Endodermal cell (in vitro differentiated cells): ENCODE data around the gene PDE4D. TPM values are rescaled to one million over a fixed set of nuclear protein-coding genes. Genes with fewer than 3 reads are reported as not detected.

ENCODE experiments used
- DNase-seq: peaks from one replicate; pipeline ENCODE4 v3.0.0-alpha.2; 2017
- H3K27ac ChIP-seq: 2 replicates; pipeline ENCODE4 v1.5.1; 2013; ENCODE audit warnings: mild to moderate bottlenecking, low read depth, low read length, moderate library complexity
- H3K27me3 ChIP-seq: 2 replicates; pipeline ENCODE4 v1.6.1; 2013; ENCODE audit warnings: mild to moderate bottlenecking, low read length, moderate library complexity; ENCODE audit not compliant: insufficient read depth, control insufficient read depth, poor library complexity, severe bottlenecking
- H3K36me3 ChIP-seq: 2 replicates; pipeline ENCODE4 v1.7.0; 2013; ENCODE audit warnings: mild to moderate bottlenecking, low read length, moderate library complexity; ENCODE audit not compliant: control insufficient read depth, insufficient read depth
- H3K4me1 ChIP-seq: one replicate; pipeline ENCODE4 v1.7.0; 2013; ENCODE audit warnings: low read length; ENCODE audit not compliant: control insufficient read depth, insufficient read depth
- H3K4me3 ChIP-seq: 2 replicates; pipeline ENCODE4 v1.5.1; 2013; ENCODE audit warnings: mild to moderate bottlenecking, low read length, moderate library complexity
- H3K9ac ChIP-seq: 2 replicates; pipeline ENCODE4 v1.6.1; 2013; ENCODE audit warnings: mild to moderate bottlenecking, low read length, moderate library complexity; ENCODE audit not compliant: poor library complexity, severe bottlenecking; ENCODE audit errors: extremely low read depth
- H3K9me3 ChIP-seq: 2 replicates; pipeline ENCODE4 v1.6.1; 2013; ENCODE audit warnings: mild to moderate bottlenecking, low read length, moderate library complexity; ENCODE audit not compliant: control insufficient read depth
- H3K27ac Mint-ChIP-seq: 2 replicates; pipeline ENCODE4 v1.8.0; 2020; ENCODE audit warnings: mixed read lengths
- H3K27me3 Mint-ChIP-seq: 2 replicates; pipeline ENCODE4 v1.8.0; 2021; ENCODE audit warnings: mild to moderate bottlenecking, mixed read lengths; ENCODE audit not compliant: insufficient read depth
- H3K36me3 Mint-ChIP-seq: 2 replicates; pipeline ENCODE4 v1.8.0; 2020; ENCODE audit warnings: low read depth, mixed read lengths
- H3K4me1 Mint-ChIP-seq: 2 replicates; pipeline ENCODE4 v1.8.0; 2020; ENCODE audit warnings: mixed read lengths
- H3K4me3 Mint-ChIP-seq: 2 replicates; pipeline ENCODE4 v1.8.0; 2020; ENCODE audit warnings: mild to moderate bottlenecking, moderate library complexity, mixed read lengths
- H3K9me3 Mint-ChIP-seq: 2 replicates; pipeline ENCODE4 v1.8.0; 2020; ENCODE audit warnings: mild to moderate bottlenecking, mixed read lengths
- CTCF ChIP-seq: fragments of 200-600 bp; sonication (generic); conservative IDR thresholded peaks from 2 replicates; pipeline ENCODE4 v1.5.0; 2021; ENCODE audit warnings: antibody characterized with exemption, mild to moderate bottlenecking
- WGBS, 2 experiments: methylation state at CpG; one replicate each; pipeline versions ENCODE4 v1.1.5 to v1.1.7; 2013; ENCODE audit warnings: missing lambda C conversion rate in 2 of 2, mixed read lengths in 1 of 2; ENCODE audit not compliant: insufficient coverage in 1 of 2, insufficient read length in 1 of 2; 5-methylcytosine and 5-hydroxymethylcytosine counted together
- total RNA-seq, 2 donors: library from RNA; stranded (reverse); fragmentation: NEBNext Ultra II Directional in 1 of 2; extraction: Animal tissue kit (Norgen Biotek cat#: 25700) in 1 of 2; gene quantifications; 2 replicates in 1 of 2; 3 replicates in 1 of 2; pipeline ENCODE4 v1.2.1, GENCODE V29; 2021

The PDE4D gene
- total RNA-seq, 2 donors from 2014 or later, result 9.2 to 11.4 TPM

GRCh38 chr5:59366784-59367183 is 526.7 kb downstream of the PDE4D start:
- Mint-ChIP-seq H3K27me3 (peaks cover 2% of the 10 kb centered on the region), H3K27ac (no peak overlapping the region), H3K36me3 (no peaks in the 10 kb centered on the region), H3K9me3 (no peaks in the 10 kb centered on the region), H3K4me3 (no peak overlapping the region), H3K4me1 (peaks cover 12% of the 10 kb centered on the region)
- no peaks in the 10 kb centered on the region for H3K36me3 ChIP-seq
- DNase-seq, result no peak
- no peak overlapping the region for H3K4me3 ChIP-seq
- H3K9ac ChIP-seq, result no peak overlapping the region
- H3K27me3 ChIP-seq, result no peaks in the 10 kb centered on the region
- no peak overlapping the region for H3K27ac ChIP-seq
- 85 to 89% methylated on average over 4 of the region's 4 CpGs for WGBS, 2 experiments
- TF ChIP-seq CTCF, result no peak
- no peaks in the 10 kb centered on the region for H3K9me3 ChIP-seq
- peaks cover 6% of the 10 kb centered on the region for H3K4me1 ChIP-seq

GRCh38 chr5:59362438-59362837 is 531.1 kb downstream of the PDE4D start:
- Mint-ChIP-seq H3K27ac (no peak overlapping the region), H3K4me3 (no peak overlapping the region), H3K9me3 (no peaks in the 10 kb centered on the region), H3K36me3 (no peaks in the 10 kb centered on the region), H3K27me3 (no peaks in the 10 kb centered on the region), H3K4me1 (peaks cover 44% of the 10 kb centered on the region)
- no peak for DNase-seq
- H3K27me3 ChIP-seq, result no peaks in the 10 kb centered on the region
- no peaks in the 10 kb centered on the region for H3K9me3 ChIP-seq
- 83 to 92% methylated on average over 1 to 2 of the region's 2 CpGs for WGBS, 2 experiments
- peaks cover 24% of the 10 kb centered on the region for H3K4me1 ChIP-seq
- no peak overlapping the region for H3K4me3 ChIP-seq
- H3K27ac ChIP-seq, result no peak overlapping the region
- no peak overlapping the region for H3K9ac ChIP-seq
- TF ChIP-seq CTCF, result no peak
- H3K36me3 ChIP-seq, result no peaks in the 10 kb centered on the region

- Mint-ChIP-seq H3K36me3 (no peaks in the 10 kb centered on the region), H3K27me3 (no peaks in the 10 kb centered on the region), H3K9me3 (no peaks in the 10 kb centered on the region), H3K4me1 (peaks cover 54% of the 10 kb centered on the region), H3K27ac (no peak overlapping the region), H3K4me3 (no peak overlapping the region)
- H3K36me3 ChIP-seq, result no peaks in the 10 kb centered on the region
- 95 to 100% methylated on average over 1 of the region's 1 CpG for WGBS, 2 experiments
- no peak overlapping the region for H3K9ac ChIP-seq
- no peaks in the 10 kb centered on the region for H3K9me3 ChIP-seq
- no peaks in the 10 kb centered on the region for H3K27me3 ChIP-seq
- no peak overlapping the region for H3K27ac ChIP-seq
- no peak overlapping the region for H3K4me3 ChIP-seq
- no peak for DNase-seq
- H3K4me1 ChIP-seq, result peaks cover 24% of the 10 kb centered on the region
- no peak for TF ChIP-seq CTCF
Measured at GRCh38 chr5:59361454-59361853, 532.1 kb downstream of the PDE4D start.
